GM12873 (cell line): ENCODE data around the gene DEFB132.

Experiments used
- TF ChIP-seq, protein P1 (sequence below): IDR thresholded peaks from 2 replicates; pipeline ENCODE4 v1.5.1; 2012; ENCODE audit warnings: low read depth, mild to moderate bottlenecking, moderate library complexity, low read length, control low read depth; ENCODE audit not compliant: insufficient read depth; ENCODE audit errors: missing control alignments

DEFB132 gene

DNA sequence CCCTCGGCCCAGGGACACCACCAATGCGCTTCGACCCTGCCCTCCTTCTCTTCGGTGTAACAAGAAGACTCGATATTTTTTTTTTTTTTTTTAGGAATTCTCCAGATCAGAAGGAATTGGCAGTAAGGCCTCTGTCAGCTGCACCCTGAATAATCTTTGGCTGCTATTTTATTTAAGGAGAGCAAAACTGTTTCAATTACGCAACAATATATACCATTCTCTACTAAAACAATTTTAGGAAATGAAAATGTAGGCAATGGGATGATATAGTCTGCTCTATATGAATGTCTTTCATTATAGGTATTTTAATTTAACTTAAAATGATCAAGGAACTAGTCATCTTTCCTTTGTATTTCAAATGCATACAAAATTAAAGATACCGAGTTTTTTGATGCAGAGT lies 53.1 kb downstream of the DEFB132 start:
- TF ChIP-seq, protein P1, sequence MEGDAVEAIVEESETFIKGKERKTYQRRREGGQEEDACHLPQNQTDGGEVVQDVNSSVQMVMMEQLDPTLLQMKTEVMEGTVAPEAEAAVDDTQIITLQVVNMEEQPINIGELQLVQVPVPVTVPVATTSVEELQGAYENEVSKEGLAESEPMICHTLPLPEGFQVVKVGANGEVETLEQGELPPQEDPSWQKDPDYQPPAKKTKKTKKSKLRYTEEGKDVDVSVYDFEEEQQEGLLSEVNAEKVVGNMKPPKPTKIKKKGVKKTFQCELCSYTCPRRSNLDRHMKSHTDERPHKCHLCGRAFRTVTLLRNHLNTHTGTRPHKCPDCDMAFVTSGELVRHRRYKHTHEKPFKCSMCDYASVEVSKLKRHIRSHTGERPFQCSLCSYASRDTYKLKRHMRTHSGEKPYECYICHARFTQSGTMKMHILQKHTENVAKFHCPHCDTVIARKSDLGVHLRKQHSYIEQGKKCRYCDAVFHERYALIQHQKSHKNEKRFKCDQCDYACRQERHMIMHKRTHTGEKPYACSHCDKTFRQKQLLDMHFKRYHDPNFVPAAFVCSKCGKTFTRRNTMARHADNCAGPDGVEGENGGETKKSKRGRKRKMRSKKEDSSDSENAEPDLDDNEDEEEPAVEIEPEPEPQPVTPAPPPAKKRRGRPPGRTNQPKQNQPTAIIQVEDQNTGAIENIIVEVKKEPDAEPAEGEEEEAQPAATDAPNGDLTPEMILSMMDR: no peak
